Progenitor cell of endocrine pancreas (in vitro differentiated cells): ENCODE data around the gene CSNK2A1. TPM values are rescaled to one million over a fixed set of nuclear protein-coding genes. Genes with fewer than 3 reads are reported as not detected.

Experiments
- DNase-seq: peaks from one replicate; pipeline ENCODE4 v3.0.0; 2021; ENCODE audit warnings: low spot score; ENCODE audit not compliant: unreplicated experiment
- H3K27ac Mint-ChIP-seq: 2 replicates; pipeline ENCODE4 v1.8.0; 2021; ENCODE audit warnings: mild to moderate bottlenecking, moderate library complexity, mixed read lengths
- H3K27me3 Mint-ChIP-seq: 2 replicates; pipeline ENCODE4 v1.8.0; 2021; ENCODE audit warnings: mixed read lengths
- H3K36me3 Mint-ChIP-seq: 2 replicates; pipeline ENCODE4 v1.8.0; 2022; ENCODE audit warnings: mixed read lengths; ENCODE audit not compliant: insufficient read depth
- H3K4me1 Mint-ChIP-seq: 2 replicates; pipeline ENCODE4 v1.8.0; 2021; ENCODE audit warnings: low read depth, mixed read lengths
- H3K4me3 Mint-ChIP-seq: 2 replicates; pipeline ENCODE4 v1.8.0; 2021; ENCODE audit warnings: low read depth, mild to moderate bottlenecking, moderate library complexity, mixed read lengths
- H3K9me3 Mint-ChIP-seq: 2 replicates; pipeline ENCODE4 v1.8.0; 2021; ENCODE audit warnings: low read depth, mixed read lengths
- total RNA-seq: library from RNA; stranded (reverse); gene quantifications from 2 replicates; pipeline ENCODE4 v1.2.1, GENCODE V29; 2021
- TF ChIP-seq, protein P1 (sequence below): fragments of 200-600 bp; sonication (generic); IDR thresholded peaks from one replicate; pipeline ENCODE4 v1.5.0; 2021; ENCODE audit warnings: antibody characterized with exemption, mild to moderate bottlenecking; ENCODE audit not compliant: unreplicated experiment

The CSNK2A1 gene
- total RNA-seq, 1 donor from 2014 or later = 175 TPM

- H3K4me3 Mint-ChIP-seq = no peak overlapping the region
- TF ChIP-seq, protein P1, sequence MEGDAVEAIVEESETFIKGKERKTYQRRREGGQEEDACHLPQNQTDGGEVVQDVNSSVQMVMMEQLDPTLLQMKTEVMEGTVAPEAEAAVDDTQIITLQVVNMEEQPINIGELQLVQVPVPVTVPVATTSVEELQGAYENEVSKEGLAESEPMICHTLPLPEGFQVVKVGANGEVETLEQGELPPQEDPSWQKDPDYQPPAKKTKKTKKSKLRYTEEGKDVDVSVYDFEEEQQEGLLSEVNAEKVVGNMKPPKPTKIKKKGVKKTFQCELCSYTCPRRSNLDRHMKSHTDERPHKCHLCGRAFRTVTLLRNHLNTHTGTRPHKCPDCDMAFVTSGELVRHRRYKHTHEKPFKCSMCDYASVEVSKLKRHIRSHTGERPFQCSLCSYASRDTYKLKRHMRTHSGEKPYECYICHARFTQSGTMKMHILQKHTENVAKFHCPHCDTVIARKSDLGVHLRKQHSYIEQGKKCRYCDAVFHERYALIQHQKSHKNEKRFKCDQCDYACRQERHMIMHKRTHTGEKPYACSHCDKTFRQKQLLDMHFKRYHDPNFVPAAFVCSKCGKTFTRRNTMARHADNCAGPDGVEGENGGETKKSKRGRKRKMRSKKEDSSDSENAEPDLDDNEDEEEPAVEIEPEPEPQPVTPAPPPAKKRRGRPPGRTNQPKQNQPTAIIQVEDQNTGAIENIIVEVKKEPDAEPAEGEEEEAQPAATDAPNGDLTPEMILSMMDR = no peak
- no peaks in the 10 kb centered on the region for H3K9me3 Mint-ChIP-seq
- H3K4me1 Mint-ChIP-seq = no peaks in the 10 kb centered on the region
- H3K27me3 Mint-ChIP-seq = no peaks in the 10 kb centered on the region
- no peak for DNase-seq
- H3K27ac Mint-ChIP-seq = no peak overlapping the region
- H3K36me3 Mint-ChIP-seq = peaks cover 9% of the 10 kb centered on the region
These were observed 116.2 kb downstream of the CSNK2A1 start for GRCh38 chr20:427401-427800.

- H3K4me3 Mint-ChIP-seq = no peak overlapping the region
- TF ChIP-seq, protein P1 = no peak
- H3K9me3 Mint-ChIP-seq = no peaks in the 10 kb centered on the region
- no peak overlapping the region for H3K27ac Mint-ChIP-seq
- H3K27me3 Mint-ChIP-seq = no peaks in the 10 kb centered on the region
- no peak for DNase-seq
- no peaks in the 10 kb centered on the region for H3K4me1 Mint-ChIP-seq
- peaks cover 14% of the 10 kb centered on the region for H3K36me3 Mint-ChIP-seq
These were observed 117.0 kb downstream of the CSNK2A1 start for GRCh38 chr20:426566-426965.

Other genes starting within 250 kb of the CSNK2A1 start
- 30.5 and 31.2 TPM in 2 replicates for gene ZCCHC3, start 246.2 kb downstream of the CSNK2A1 start, total RNA-seq
- gene SOX12, start 218.2 kb downstream of the CSNK2A1 start, total RNA-seq = 54.8 and 59.0 TPM in 2 replicates
- gene NRSN2, start 196.7 kb downstream of the CSNK2A1 start, total RNA-seq = 28.9 and 33.0 TPM in 2 replicates
- 5.2 and 7.8 TPM in 2 replicates for gene TRIB3, start 163.0 kb downstream of the CSNK2A1 start, total RNA-seq
- 92.7 and 108 TPM in 2 replicates for gene RBCK1, start 135.5 kb downstream of the CSNK2A1 start, total RNA-seq
- 30.3 and 33.2 TPM in 2 replicates for gene TBC1D20, start 81.3 kb downstream of the CSNK2A1 start, total RNA-seq
- gene TCF15, start 66.5 kb upstream of the CSNK2A1 start, total RNA-seq = not detected in 2 replicates
- 12.0 and 13.8 TPM in 2 replicates for gene SRXN1, start 109.4 kb upstream of the CSNK2A1 start, total RNA-seq
- gene SCRT2, start 132.0 kb upstream of the CSNK2A1 start, total RNA-seq = not detected in 2 replicates
- gene SLC52A3, start 224.7 kb upstream of the CSNK2A1 start, total RNA-seq = 0.38 and 0.44 TPM in 2 replicates